ENCODE data around the gene PCYT1A.

DNA sequence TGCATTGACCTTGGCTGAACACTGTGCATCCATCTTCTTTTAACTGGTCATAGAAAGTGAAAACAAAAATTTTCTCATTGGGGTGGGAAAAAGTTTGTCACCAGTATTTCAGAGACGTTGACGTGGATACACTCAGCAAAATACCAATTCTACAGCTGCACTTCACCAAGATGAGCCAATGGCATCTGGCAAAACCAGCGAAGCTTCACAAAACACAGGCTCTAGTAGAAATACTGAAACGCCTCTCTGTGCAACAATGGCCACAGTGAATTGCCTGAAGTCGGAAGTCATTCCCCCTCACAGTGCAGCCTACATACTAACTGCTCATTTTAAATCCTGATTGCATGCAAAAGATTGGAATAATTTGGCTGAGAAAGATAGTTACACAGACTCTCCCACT, 17.0 kb downstream of the PCYT1A start:
- TF ChIP-seq, protein P1, sequence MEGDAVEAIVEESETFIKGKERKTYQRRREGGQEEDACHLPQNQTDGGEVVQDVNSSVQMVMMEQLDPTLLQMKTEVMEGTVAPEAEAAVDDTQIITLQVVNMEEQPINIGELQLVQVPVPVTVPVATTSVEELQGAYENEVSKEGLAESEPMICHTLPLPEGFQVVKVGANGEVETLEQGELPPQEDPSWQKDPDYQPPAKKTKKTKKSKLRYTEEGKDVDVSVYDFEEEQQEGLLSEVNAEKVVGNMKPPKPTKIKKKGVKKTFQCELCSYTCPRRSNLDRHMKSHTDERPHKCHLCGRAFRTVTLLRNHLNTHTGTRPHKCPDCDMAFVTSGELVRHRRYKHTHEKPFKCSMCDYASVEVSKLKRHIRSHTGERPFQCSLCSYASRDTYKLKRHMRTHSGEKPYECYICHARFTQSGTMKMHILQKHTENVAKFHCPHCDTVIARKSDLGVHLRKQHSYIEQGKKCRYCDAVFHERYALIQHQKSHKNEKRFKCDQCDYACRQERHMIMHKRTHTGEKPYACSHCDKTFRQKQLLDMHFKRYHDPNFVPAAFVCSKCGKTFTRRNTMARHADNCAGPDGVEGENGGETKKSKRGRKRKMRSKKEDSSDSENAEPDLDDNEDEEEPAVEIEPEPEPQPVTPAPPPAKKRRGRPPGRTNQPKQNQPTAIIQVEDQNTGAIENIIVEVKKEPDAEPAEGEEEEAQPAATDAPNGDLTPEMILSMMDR (IDR thresholded peaks at IDR 0.05) = no peak
- no peak for TF ChIP-seq POLR2A (IDR thresholded peaks at IDR 0.05)
